Thymus (tissue), 11 donors: ENCODE data around the gene POMGNT2. TPM values are rescaled to one million over a fixed set of nuclear protein-coding genes. Genes with fewer than 3 reads are reported as not detected.

Experiments used
- DNase-seq, 9 donors: peaks; one replicate each; pipeline ENCODE4 v3.0.0-alpha.2; 2013; ENCODE audit warnings: low spot score in 9 of 9, low read depth in 6 of 9, missing footprints in 1 of 9
- H3K27ac ChIP-seq, 2 donors: one replicate each; pipeline ENCODE4 v1.5.1; 2013; ENCODE audit warnings: control low read depth in 1 of 2, low read depth in 1 of 2, low read length in 1 of 2, mild to moderate bottlenecking in 1 of 2, moderate library complexity in 1 of 2
- H3K27me3 ChIP-seq, 2 donors: one replicate each; pipeline ENCODE4 v1.5.1; 2013; ENCODE audit warnings: low read length in 1 of 2; ENCODE audit not compliant: control insufficient read depth in 2 of 2, insufficient read depth in 1 of 2
- H3K36me3 ChIP-seq, 2 donors: one replicate each; pipeline ENCODE4 v1.5.1; 2013; ENCODE audit warnings: low read length in 1 of 2, mild to moderate bottlenecking in 1 of 2, moderate library complexity in 1 of 2; ENCODE audit not compliant: control insufficient read depth in 2 of 2, insufficient read depth in 2 of 2
- H3K4me1 ChIP-seq, 2 donors: one replicate each; pipeline ENCODE4 v1.5.1; 2013; ENCODE audit warnings: low read length in 2 of 2; ENCODE audit not compliant: control insufficient read depth in 2 of 2, insufficient read depth in 2 of 2
- H3K4me3 ChIP-seq, 2 donors: one replicate each; pipeline ENCODE4 v1.5.1; 2013; ENCODE audit warnings: low read length in 2 of 2, control low read depth in 1 of 2, mild to moderate bottlenecking in 1 of 2
- H3K9me3 ChIP-seq, 2 donors: one replicate each; pipeline ENCODE4 v1.5.1; 2013; ENCODE audit warnings: low read length in 1 of 2, mild to moderate bottlenecking in 1 of 2; ENCODE audit not compliant: control insufficient read depth in 2 of 2, insufficient read depth in 1 of 2
- WGBS: extraction: QIAGEN DNeasy Blood & Tissue Kit; methylation state at CpG from one replicate; pipeline ENCODE4 v1.1.7; 2013; 5-methylcytosine and 5-hydroxymethylcytosine counted together
- polyA plus RNA-seq: library from polyadenylated mRNA; stranded (reverse); fragments of 200-250 nt; gene quantifications from one replicate; pipeline ENCODE4 v1.2.3, GENCODE V29; 2013
- total RNA-seq: library from RNA; stranded (reverse); fragments of 120-200 nt; gene quantifications from one replicate; pipeline ENCODE4 v1.2.4, GENCODE V29; 2013
- donor health status: healthy.

The POMGNT2 gene
- total and polyA plus RNA-seq, 2 donors = 4.5 to 5.2 TPM

GRCh38 chr3:43082457-43082856 lies 23.4 kb downstream of the POMGNT2 start:
- WGBS = 100% methylated on average over 2 of the region's 2 CpGs
- H3K27me3 ChIP-seq = no peaks in the 10 kb centered on the region

DNA sequence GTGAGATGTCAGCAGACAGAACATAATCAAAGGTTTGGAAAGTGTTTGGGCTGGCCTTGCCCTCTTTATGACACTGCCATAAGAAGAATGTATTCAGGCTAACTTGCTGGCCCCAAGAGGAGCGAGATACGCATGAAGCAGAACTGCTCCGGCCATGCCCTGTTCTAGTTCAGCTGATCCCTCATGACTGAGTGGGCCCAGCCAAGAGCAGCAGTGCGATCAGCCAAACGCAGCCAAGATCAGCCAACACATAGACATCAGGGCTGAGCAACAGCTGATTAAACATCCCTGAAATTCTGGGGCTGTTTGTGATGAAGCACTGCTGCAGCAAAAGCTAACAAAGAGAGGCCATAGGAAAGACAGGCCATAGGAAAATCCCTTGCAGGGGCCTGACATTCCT lies 24.1 kb downstream of the POMGNT2 start:
- H3K4me3 ChIP-seq = no peak overlapping the region
- WGBS = 98% methylated on average over 5 of the region's 5 CpGs
- H3K4me1 ChIP-seq = no peaks in the 10 kb centered on the region
- H3K27me3 ChIP-seq = no peaks in the 10 kb centered on the region
- peaks cover 10 to 25% of the 10 kb centered on the region in 2 donors for H3K36me3 ChIP-seq
- H3K9me3 ChIP-seq = peaks cover 8 to 9% of the 10 kb centered on the region in 2 donors
- DNase-seq = no peak
- H3K27ac ChIP-seq = no peak overlapping the region

More at GRCh38 chr3:43082457-43082856, 23.4 kb downstream of the POMGNT2 start:
- DNase-seq = no peak
- Histone ChIP-seq H3K4me3 (no peak overlapping the region), H3K9me3 (peaks cover 8 to 9% of the 10 kb centered on the region in 2 donors), H3K27ac (no peak overlapping the region), H3K4me1 (no peaks in the 10 kb centered on the region), H3K36me3 (peaks cover 10 to 23% of the 10 kb centered on the region in 2 donors)

DNA sequence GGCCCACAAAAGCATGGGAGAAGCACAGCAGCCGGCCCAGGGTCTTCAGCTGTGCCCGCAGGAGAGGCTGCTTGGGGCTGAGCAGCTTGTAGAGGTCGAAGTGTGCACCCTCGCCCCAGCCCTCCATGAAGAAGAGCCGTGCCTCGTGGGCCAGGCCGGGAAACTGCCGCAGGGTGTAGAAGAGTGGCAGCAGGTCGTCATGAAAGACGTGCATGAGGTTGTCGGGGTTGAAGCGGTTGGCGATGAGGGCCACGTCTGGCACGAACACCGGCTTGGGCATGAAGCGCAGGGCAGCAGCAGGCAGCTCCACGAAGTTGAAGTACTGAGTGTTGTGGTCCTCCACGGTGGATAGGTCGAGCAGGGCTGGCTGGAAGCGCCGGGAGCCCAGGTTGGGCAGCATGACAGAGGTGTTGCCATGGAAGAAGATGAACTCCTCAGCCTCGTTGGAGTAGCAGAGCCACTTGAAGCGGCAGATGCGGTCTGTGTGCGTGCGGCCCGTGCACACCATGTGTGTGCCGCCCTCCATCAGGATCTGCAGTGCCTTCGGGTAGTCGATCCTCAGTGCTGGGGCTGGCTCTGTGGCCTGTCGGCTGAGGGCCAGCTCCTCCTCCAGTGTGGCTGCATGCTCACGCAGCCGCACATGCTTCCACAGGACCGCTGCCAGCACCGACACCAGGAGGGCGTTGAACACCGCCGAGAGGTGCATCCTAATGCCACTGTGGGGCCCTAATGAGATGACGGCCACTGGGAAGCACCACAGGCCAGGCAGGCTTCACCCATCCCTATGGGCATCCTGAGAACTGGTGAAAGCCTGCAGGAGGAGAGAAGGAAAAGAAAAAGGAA lies 24.9 kb downstream of the POMGNT2 start:
- H3K27me3 ChIP-seq = no peaks in the 10 kb centered on the region
- no peak overlapping the region for H3K4me3 ChIP-seq
- no peak overlapping the region for H3K27ac ChIP-seq
- DNase-seq = no peak
- 98% methylated on average over 40 of the region's 40 CpGs for WGBS
- H3K4me1 ChIP-seq = no peaks in the 10 kb centered on the region
- peaks cover 10 to 25% of the 10 kb centered on the region in 2 donors for H3K36me3 ChIP-seq
- peaks cover 8 to 9% of the 10 kb centered on the region in 2 donors for H3K9me3 ChIP-seq

DNA sequence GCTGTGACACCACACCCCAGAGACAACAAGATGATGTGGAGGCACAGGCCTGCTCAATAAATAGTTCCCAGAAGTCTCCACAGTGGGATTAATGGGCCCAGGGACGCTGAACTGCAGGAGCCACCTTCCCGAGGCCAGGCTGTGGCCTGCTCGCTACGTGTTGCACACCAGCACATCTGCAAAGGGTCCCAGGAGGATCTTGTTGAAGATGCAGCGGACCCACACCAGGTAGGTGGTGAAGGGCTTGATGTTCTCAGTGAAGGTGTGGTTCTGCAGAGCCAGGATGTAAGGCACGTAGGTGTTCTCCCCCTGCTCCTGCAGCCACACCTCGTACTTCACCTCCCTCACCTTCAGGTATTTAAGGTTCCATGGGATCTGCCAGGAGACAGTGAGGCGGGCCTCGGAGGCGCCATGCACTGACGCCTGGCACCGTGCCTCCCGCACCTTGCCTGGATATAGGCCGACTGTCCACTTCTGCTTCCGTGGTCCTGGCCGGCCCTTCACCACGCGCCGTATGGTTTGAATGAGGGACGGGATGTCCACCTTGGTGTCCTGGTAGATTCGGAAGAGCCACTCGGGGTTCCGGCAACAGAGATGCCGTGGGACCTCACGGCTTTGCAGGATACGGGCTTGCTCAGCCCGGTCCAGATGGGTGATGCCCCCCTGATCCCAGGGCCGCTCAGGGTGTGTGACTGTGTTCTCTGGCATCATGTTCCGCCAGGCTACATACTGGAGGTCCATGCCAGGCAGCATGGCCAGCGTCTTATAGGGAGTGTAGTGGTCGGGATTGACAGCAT lies 26.1 kb downstream of the POMGNT2 start:
- WGBS = 96% methylated on average over 31 of the region's 31 CpGs
- no peak for DNase-seq
- Histone ChIP-seq H3K4me1 (no peaks in the 10 kb centered on the region), H3K27ac (no peak overlapping the region), H3K36me3 (peaks cover 10 to 25% of the 10 kb centered on the region in 2 donors), H3K27me3 (no peaks in the 10 kb centered on the region), H3K9me3 (peaks cover 8 to 9% of the 10 kb centered on the region in 2 donors), H3K4me3 (no peak overlapping the region)

DNA sequence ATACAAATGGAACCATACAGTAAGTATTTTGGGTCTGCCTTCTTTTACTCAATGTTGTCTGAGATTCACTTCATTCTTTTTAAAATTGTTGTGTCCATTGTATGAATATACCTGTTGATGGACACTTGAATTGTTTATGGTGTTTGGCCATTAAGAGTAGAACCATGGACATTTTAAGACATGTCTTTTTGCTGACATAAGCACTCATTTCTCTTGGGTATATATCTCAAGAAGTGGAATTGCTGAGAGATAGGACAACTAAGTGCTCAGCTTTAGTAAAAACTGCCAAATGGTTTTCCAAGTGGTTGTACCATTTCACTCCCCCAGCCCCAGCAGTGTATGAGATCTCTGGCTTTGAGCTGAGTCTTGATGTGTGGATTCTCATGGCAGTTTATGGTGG lies 28.2 kb downstream of the POMGNT2 start:
- Histone ChIP-seq H3K9me3 (peaks cover 7 to 9% of the 10 kb centered on the region in 2 donors), H3K4me1 (no peaks in the 10 kb centered on the region), H3K36me3 (peaks cover 10 to 25% of the 10 kb centered on the region in 2 donors), H3K27ac (no peak overlapping the region), H3K27me3 (no peaks in the 10 kb centered on the region), H3K4me3 (no peak overlapping the region)
- DNase-seq = no peak

DNA sequence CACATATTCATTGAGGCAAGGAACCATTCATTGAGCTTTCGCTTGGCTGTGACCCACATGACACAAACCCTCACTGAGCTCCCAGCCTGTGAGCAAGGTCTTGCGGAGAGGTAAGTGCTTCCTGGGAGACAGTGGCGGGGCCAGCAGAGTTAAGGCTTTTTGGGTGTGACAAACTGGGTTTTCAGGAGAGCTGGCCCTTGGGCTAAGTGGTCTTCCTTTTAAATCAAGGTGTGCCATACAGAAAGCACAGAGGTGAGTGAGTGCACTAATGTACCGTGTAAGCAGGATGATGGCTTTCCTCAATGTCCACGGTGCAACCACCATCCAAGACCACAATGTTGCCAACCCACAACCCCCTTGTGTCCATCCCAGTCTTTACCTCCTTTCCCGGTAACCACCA lies 28.6 kb downstream of the POMGNT2 start:
- no peak overlapping the region for H3K27ac ChIP-seq
- WGBS = 98% methylated on average over 6 of the region's 6 CpGs
- no peak overlapping the region for H3K4me3 ChIP-seq
- DNase-seq = no peak
- H3K4me1 ChIP-seq = no peaks in the 10 kb centered on the region
- H3K27me3 ChIP-seq = no peaks in the 10 kb centered on the region
- H3K36me3 ChIP-seq = peaks cover 10 to 21% of the 10 kb centered on the region in 2 donors
- H3K9me3 ChIP-seq = peaks cover 4 to 9% of the 10 kb centered on the region in 2 donors

DNA sequence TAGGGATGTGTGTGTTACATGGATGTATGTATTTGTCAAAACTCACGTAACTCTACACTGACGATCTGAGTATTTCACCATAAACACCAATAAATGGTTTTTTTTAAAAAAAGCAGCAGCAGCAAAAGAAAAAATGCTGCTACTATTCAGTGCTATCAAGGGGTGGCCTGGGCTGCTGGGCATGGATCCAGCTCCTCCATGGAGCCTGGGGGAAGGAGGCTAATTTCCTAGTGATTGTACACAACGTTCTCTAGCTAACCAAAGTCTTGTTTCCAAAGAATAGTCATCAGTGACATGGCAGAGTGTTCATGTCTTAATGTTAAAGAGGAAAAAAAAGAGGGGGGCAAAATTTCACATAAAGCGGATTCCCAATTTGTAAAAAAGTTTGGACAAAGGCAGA lies 29.0 kb downstream of the POMGNT2 start:
- WGBS = 95% methylated on average over 4 of the region's 4 CpGs
- DNase-seq = no peak

DNA sequence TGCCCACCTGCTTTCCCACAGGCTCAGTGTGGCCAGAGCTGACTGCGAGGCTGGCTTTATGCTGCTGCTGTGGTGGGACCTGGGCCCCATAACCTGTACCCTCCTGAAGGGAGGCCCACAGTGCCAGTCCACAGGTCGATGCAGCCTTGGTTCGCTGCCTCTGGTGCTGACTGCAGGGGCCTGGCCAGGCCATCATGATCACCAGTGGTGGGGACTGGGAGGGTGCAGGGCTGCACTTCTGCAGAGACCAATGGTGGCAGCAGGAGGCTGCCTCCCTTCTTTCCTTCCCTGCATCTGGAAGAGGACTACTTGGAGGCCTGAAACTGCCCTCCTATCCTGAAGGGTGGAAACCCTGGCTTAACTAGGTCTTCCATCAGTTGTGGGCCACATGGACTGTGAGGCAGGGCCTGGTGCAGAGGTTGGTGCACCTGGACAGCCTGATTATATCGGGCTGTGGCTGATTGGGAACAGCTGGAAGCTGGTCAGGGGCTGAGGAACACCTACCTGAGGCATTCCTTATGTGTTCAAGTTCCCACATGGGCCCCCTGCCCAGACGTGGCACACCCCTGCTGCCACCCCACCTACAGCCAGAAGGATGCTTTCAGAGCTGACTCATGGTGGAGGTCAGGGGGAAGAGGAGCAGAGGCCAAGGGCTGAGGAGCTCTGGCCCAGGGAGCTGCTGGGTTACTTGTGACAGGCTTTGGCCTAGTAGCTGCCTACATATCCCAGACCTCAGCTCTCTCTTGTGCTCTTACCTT lies 29.8 kb downstream of the POMGNT2 start:
- H3K27ac ChIP-seq = no peak overlapping the region
- H3K27me3 ChIP-seq = no peaks in the 10 kb centered on the region
- no peak for DNase-seq
- no peak overlapping the region for H3K4me3 ChIP-seq
- 76% methylated on average over 5 of the region's 5 CpGs for WGBS
- peaks cover 4 to 9% of the 10 kb centered on the region in 2 donors for H3K9me3 ChIP-seq
- H3K4me1 ChIP-seq = no peaks in the 10 kb centered on the region
- H3K36me3 ChIP-seq = peaks cover 10 to 18% of the 10 kb centered on the region in 2 donors

More for the DNA sequence above, 29.0 kb downstream of the POMGNT2 start:
- H3K27me3 ChIP-seq = no peaks in the 10 kb centered on the region
- no peaks in the 10 kb centered on the region for H3K4me1 ChIP-seq
- H3K4me3 ChIP-seq = no peak overlapping the region
- no peak overlapping the region for H3K27ac ChIP-seq
- peaks cover 10 to 21% of the 10 kb centered on the region in 2 donors for H3K36me3 ChIP-seq
- peaks cover 4 to 9% of the 10 kb centered on the region in 2 donors for H3K9me3 ChIP-seq
